Measurements from ENCODE around the gene RNMT.
A peak's percentile ranks its signal among the peaks of the same experiment; 100 is the strongest.

RNMT gene

DNA sequence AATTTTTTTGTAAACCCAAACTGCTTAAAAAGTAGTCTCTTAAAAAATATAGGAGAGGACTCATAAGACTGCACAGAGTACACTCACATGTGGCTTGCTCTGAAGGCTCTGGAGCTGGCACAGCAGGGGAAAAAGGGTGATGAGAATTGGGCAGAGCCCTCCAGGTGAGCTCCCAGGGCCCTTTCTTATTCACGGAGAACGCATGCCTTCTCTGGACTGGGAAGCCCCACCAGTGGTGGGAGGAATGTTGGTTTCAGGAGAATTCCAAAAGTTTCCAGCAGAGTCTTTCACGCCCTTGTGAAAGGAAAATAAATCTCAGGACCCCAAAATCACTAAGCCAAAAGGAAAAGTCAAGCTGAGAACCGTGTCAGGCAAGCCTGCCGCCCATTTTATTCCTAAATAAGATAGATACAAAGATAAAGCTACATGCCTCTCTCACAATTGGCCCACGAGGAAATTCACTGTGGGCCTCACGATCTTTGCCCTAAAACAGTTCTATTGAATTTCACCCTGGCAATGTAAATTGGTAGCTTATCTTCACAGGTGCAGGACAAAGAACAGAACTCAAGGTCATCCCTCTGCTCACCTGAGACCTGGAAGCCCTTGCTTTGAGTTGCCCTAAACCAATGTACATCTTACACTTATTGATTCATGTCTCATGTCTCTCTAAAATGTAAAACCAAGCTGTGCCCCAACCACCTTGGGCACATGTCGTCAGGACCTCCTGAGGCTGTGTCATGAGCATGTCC is 82.0 kb downstream of the RNMT start:
- H3K4me3 ChIP-seq (ENCODE audit: low read depth, low read length), result no peak overlapping the region
- in situ Hi-C loops (cut with HindIII; ENCODE audit: low sequenced_read_pairs), result no loop called here
- DNase-seq (ENCODE audit: low read depth, low spot score), result no peak
- TF ChIP-seq, protein P1, sequence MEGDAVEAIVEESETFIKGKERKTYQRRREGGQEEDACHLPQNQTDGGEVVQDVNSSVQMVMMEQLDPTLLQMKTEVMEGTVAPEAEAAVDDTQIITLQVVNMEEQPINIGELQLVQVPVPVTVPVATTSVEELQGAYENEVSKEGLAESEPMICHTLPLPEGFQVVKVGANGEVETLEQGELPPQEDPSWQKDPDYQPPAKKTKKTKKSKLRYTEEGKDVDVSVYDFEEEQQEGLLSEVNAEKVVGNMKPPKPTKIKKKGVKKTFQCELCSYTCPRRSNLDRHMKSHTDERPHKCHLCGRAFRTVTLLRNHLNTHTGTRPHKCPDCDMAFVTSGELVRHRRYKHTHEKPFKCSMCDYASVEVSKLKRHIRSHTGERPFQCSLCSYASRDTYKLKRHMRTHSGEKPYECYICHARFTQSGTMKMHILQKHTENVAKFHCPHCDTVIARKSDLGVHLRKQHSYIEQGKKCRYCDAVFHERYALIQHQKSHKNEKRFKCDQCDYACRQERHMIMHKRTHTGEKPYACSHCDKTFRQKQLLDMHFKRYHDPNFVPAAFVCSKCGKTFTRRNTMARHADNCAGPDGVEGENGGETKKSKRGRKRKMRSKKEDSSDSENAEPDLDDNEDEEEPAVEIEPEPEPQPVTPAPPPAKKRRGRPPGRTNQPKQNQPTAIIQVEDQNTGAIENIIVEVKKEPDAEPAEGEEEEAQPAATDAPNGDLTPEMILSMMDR (IDR thresholded peaks at IDR 0.05; ENCODE audit: low read depth, low read length), result no peak

DNA sequence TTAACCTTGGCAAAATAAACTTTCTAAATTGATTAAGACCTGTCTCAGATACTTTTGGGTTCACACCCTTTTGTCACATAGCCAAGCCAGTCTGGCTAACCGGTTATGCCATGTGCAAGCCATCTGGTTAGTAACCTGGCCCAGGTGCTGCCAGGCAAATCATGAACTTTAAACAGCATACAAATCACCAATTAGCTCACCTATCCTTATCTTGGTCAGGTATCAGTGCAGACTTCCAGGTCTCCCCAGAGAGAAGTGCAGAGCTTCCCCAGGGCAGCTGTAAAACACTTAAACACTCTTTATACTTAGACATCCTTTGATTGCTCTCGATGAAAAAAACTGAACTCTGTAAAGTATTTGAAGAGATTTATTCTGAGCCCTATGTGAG is 82.6 kb downstream of the RNMT start:
- H3K4me3 ChIP-seq (ENCODE audit: low read depth, low read length), result no peak overlapping the region
- in situ Hi-C loops (cut with HindIII; ENCODE audit: low sequenced_read_pairs), result no loop called here
- DNase-seq (ENCODE audit: low read depth, low spot score), result no peak
- TF ChIP-seq, protein P1 (IDR thresholded peaks at IDR 0.05; ENCODE audit: low read depth, low read length), result no peak

DNA sequence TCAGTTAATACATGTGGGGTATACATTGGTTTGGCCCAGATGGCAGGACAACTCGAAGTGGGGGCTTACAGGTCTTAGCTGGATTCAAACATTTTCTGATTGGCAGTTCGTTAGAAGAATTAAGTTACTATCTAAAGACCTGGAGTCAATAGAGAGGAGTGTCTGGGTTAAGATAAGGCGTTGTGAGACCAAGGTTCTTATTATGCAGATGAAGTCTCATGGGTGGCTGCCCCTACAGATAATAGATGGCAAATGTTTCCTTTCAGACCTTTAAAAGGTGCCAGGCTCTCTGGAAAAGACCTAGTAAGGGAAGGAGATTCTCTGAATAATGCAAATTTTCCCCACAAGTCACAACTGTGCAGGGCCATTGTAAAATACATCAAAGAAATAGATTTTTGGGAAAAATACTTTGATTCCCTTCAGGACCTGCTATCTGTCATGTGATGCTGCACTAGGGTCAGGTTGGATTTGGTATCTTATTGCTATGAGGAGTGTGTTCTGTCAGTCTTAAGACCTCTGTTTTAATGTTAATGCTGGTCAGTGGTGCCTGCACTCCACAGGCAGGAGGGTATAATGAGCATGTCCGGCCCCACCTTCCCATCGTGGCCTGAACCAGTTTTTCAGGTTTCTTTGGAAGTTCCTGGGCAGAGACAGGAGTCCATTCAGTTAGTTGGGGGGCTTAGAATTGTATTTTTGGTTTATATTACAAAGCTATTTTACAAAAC is 83.2 kb downstream of the RNMT start:
- DNase-seq (ENCODE audit: low read depth, low spot score), result no peak
- in situ Hi-C loops (cut with HindIII; ENCODE audit: low sequenced_read_pairs), result no loop called here
- TF ChIP-seq, protein P1 (IDR thresholded peaks at IDR 0.05; ENCODE audit: low read depth, low read length), result no peak
- H3K4me3 ChIP-seq (ENCODE audit: low read depth, low read length), result no peak overlapping the region

DNA sequence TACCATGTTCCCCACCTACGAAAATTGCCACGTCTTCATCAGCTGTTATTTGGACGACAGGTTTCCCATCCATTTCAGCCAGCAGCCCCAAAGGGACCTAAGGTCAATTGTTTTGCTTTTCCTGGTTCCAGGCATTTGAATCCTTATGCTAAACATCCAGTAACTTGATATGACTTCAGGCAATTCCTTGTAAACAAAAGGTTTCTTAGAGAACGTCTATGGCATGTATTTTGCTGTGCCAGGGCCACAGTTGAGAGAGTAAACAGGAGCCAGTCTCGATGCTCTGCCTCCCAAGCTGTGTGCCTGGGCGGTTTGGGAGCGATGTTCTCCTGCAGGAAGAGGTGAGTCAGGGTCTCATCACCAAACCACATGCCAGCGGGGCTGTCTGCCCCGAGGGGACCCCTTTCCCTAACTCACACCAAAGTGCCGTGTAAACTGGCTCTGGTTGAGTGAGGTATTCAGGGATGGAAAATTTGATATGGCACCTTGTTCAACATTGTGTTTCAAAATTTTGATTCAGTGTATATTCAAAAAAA is 84.5 kb downstream of the RNMT start:
- TF ChIP-seq, protein P1 (IDR thresholded peaks at IDR 0.05; ENCODE audit: low read depth, low read length), result no peak

DNA sequence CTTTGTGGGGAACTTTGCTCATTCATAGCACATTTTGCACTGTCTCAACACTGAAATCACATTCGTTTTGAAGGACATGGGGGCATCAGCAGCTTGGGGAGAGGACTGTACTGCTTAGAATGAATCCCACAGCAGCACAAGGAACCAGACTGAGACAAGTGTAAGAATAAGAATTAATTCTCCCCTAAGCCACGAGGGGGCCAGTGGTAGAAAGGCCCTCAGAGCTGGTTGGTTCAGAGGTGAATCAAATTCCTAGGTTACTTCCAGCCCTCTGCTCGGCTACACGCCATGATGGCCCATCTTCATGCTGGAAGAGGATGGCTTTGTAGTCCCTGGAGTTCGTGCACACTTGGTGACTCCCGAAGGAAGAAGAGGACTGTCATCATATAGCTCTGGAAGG is 85.5 kb downstream of the RNMT start:
- TF ChIP-seq, protein P1 (IDR thresholded peaks at IDR 0.05; ENCODE audit: low read depth, low read length), result no peak
- no peak overlapping the region for H3K4me3 ChIP-seq (ENCODE audit: low read depth, low read length)
- in situ Hi-C loops (cut with HindIII; ENCODE audit: low sequenced_read_pairs), result no loop called here
- no peak for DNase-seq (ENCODE audit: low read depth, low spot score)

More for the DNA sequence above, 84.5 kb downstream of the RNMT start:
- no peak for DNase-seq (ENCODE audit: low read depth, low spot score)
- H3K4me3 ChIP-seq (ENCODE audit: low read depth, low read length), result no peak overlapping the region
- in situ Hi-C loops (cut with HindIII; ENCODE audit: low sequenced_read_pairs), result no loop called here

DNA sequence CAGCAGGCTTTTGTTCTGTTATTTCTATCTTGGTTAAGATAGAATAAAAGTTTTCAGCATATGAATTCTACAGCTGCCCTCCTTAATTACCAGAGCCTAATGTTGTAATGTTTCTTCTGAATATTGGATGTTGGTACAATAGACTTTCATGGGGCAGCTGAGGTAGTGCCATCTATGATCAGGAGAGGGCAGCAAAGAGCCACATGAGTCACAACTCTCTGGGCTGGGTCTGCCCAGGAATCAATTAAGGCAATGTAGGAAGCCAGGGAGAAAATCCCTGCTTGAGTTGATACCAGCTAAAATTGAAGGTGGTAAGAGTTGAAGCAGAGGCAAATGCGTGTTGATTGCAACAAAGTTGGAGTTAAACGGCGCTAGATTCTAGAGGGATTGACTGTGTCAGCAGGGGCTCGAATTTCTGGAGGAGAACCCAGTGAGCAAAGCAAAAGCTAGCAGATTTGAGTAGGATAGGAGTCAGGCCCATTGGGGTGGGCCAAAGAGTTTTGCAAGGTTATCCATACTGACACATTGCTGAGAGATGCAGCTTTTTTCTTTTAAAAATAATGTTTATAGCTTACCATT is 86.9 kb downstream of the RNMT start:
- H3K4me3 ChIP-seq (ENCODE audit: low read depth, low read length), result no peak overlapping the region
- in situ Hi-C loops (cut with HindIII; ENCODE audit: low sequenced_read_pairs), result no loop called here
- peak; percentile 59 for DNase-seq (ENCODE audit: low read depth, low spot score)
- TF ChIP-seq, protein P1 (IDR thresholded peaks at IDR 0.05; ENCODE audit: low read depth, low read length), result peak; percentile 88
